ENCODE measurements around the gene PYGB.
A peak's percentile ranks its signal among the peaks of the same experiment; 100 is the strongest.
"Not testable (repeated sequence)": the region's sequence is repeated elsewhere in the genome, so short reads cannot be mapped to it uniquely, and the experiment has no call there.

PYGB gene

DNA sequence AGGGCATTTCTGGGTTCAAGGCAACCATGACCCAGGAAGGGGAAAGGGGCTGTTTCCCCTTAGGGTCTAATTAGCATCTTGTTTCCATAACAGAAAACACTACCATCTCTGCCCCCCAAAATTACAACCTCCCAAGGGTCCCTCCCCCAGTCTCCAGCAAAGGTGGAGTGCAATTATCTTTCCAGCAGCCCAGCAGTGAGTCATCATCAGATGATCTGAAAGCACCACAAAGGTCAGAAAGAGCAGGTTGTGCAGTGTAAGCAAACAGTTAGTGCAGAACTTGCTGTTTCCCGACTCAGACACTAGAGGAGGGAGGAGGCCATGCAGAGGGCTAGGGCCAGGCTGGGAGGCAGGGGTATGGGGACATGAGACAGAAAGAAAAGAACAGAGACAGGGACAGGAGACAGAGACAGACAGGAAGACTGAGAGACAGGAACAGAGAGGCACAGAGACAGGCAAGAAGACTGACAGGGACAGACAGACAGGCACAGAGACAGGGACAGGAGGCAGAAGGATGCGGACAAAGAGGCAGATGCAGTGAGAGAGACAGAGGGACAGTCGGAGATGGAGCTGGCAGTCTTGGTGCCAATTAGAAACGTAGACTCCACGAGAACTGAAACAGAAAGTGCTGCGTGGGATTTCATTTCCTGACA, 62.5 kb downstream of the PYGB start:
- DNase-seq (ENCODE audit: low spot score), result no peak
- H3K4ac ChIP-seq (ENCODE audit: low read length), result no peak overlapping the region
- H3K14ac ChIP-seq (ENCODE audit: low read length), result no peak overlapping the region
- H3K9ac ChIP-seq (ENCODE audit: low read depth, low read length, poor library complexity), result no peak overlapping the region
- H3K18ac ChIP-seq (ENCODE audit: low read length), result peak overlapping the region; percentile 35
- H4K8ac ChIP-seq (ENCODE audit: low read depth, low read length), result no peak overlapping the region
- H3K79me1 ChIP-seq (ENCODE audit: low read depth, low read length), result no peaks in the 10 kb centered on the region
- H2AFZ ChIP-seq (ENCODE audit: low read length), result no peak overlapping the region
- no peak overlapping the region for H2BK15ac ChIP-seq (ENCODE audit: low read length)
- H4K91ac ChIP-seq (ENCODE audit: low read depth, low read length, poor library complexity), result no peak overlapping the region
- no CpG with 5 or more reads among the region's 6 CpGs for WGBS, 2 donors (ENCODE audit: extremely low coverage in 2 of 2, insufficient read length in 2 of 2, insufficient replicate concordance in 1 of 2)
- H3K4me1 ChIP-seq (ENCODE audit: control insufficient read depth in 2 of 2, insufficient read depth in 1 of 2, low read depth in 1 of 2, low read length in 2 of 2), result peaks cover 10 to 15% of the 10 kb centered on the region in 2 donors
- no peak overlapping the region for H2BK12ac ChIP-seq (ENCODE audit: low read length)
- H2AK5ac ChIP-seq (ENCODE audit: low read depth, low read length), result no peak overlapping the region
- no peak overlapping the region for H3K23ac ChIP-seq (ENCODE audit: low read depth, low read length, poor library complexity)
- no peak overlapping the region for H2BK120ac ChIP-seq (ENCODE audit: low read depth, low read length)
- peaks cover 0 to 2% of the 10 kb centered on the region in 2 donors for H3K9me3 ChIP-seq (replicated peaks in 1 of 2; ENCODE audit: control insufficient read depth in 2 of 2, insufficient read depth in 1 of 2, low read depth in 1 of 2, low read length in 2 of 2)
- no peak overlapping the region for H3K4me3 ChIP-seq (ENCODE audit: low read length in 2 of 2)
- H3K36me3 ChIP-seq (replicated peaks in 1 of 2; ENCODE audit: control insufficient read depth in 2 of 2, insufficient read depth in 2 of 2, low read length in 2 of 2), result peaks cover 8 to 27% of the 10 kb centered on the region in 2 donors
- H3K27ac ChIP-seq (replicated peaks; ENCODE audit: low read length), result no peak overlapping the region
- H3K4me2 ChIP-seq (ENCODE audit: insufficient read depth, low read length, poor library complexity, severe bottlenecking), result no peak overlapping the region
- H3K27me3 ChIP-seq (ENCODE audit: control insufficient read depth in 3 of 3, insufficient read depth in 3 of 3, low read depth in 1 of 3, low read length in 3 of 3), result no peaks in the 10 kb centered on the region
- H2BK5ac ChIP-seq (ENCODE audit: low read length), result no peak overlapping the region

DNA sequence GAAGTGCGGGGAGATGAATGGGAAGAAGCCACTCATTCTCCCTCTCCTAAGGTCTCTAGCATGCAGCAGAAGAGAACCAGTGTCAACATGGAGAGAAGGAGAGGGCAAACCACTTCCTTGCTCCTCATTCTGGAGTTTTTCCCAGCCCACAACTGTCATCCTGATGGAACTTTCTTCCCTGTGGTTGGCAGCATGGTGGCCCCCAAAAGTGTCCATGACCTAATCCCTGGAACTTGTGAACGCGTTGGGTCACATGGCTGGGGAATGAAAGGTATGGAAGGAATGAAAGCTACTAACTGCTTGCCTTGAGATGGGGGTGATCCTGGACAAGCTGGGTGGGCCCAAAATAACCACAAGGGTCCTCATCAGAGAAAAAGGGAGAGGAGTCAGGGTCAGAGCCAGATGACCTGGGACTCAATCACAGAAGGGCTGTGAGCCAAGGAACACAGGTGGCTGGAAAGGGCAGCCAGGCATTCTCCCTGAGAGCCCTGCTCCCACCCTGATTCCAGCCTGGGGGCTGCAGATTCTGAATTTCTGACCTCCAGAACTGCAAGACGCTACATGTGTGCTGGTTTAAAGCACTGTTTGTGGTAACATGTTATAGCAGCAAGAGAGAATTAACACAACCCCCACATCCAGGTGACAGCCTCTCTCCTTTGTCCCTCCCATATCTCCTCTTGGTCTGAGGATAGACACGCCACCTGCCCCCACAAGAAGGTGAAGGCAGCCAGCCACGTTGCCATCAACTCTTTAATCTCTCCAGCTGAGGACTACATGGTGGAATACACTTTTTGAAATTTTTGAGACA, 63.2 kb downstream of the PYGB start:
- Histone ChIP-seq H3K23ac (ENCODE audit: low read depth, low read length, poor library complexity) (no peak overlapping the region), H2BK120ac (ENCODE audit: low read depth, low read length) (no peak overlapping the region), H3K36me3 (replicated peaks in 1 of 2; ENCODE audit: control insufficient read depth in 2 of 2, insufficient read depth in 2 of 2, low read length in 2 of 2) (peaks cover 8 to 29% of the 10 kb centered on the region in 2 donors), H2BK5ac (ENCODE audit: low read length) (no peak overlapping the region), H3K27ac (replicated peaks; ENCODE audit: low read length) (no peak overlapping the region), H2AK5ac (ENCODE audit: low read depth, low read length) (no peak overlapping the region), H3K4me1 (ENCODE audit: control insufficient read depth in 2 of 2, insufficient read depth in 1 of 2, low read depth in 1 of 2, low read length in 2 of 2) (peaks cover 10 to 15% of the 10 kb centered on the region in 2 donors), H3K4me2 (ENCODE audit: insufficient read depth, low read length, poor library complexity, severe bottlenecking) (no peak overlapping the region), H2BK12ac (ENCODE audit: low read length) (no peak overlapping the region), H3K9me3 (replicated peaks in 1 of 2; ENCODE audit: control insufficient read depth in 2 of 2, insufficient read depth in 1 of 2, low read depth in 1 of 2, low read length in 2 of 2) (peaks cover 0 to 2% of the 10 kb centered on the region in 2 donors), H4K91ac (ENCODE audit: low read depth, low read length, poor library complexity) (no peak overlapping the region), H2BK15ac (ENCODE audit: low read length) (no peak overlapping the region), H3K27me3 (ENCODE audit: control insufficient read depth in 3 of 3, insufficient read depth in 3 of 3, low read depth in 1 of 3, low read length in 3 of 3) (no peaks in the 10 kb centered on the region), H3K18ac (ENCODE audit: low read length) (no peak overlapping the region), H3K4me3 (ENCODE audit: low read length in 2 of 2) (no peak overlapping the region), H3K4ac (ENCODE audit: low read length) (no peak overlapping the region), H3K9ac (ENCODE audit: low read depth, low read length, poor library complexity) (no peak overlapping the region), H3K14ac (ENCODE audit: low read length) (no peak overlapping the region), H4K8ac (ENCODE audit: low read depth, low read length) (no peak overlapping the region), H3K79me1 (ENCODE audit: low read depth, low read length) (no peaks in the 10 kb centered on the region), H2AFZ (ENCODE audit: low read length) (no peak overlapping the region)
- no CpG with 5 or more reads among the region's 6 CpGs for WGBS, 2 donors (ENCODE audit: extremely low coverage in 2 of 2, insufficient read length in 2 of 2, insufficient replicate concordance in 1 of 2)
- no peak for DNase-seq (ENCODE audit: low spot score)

DNA sequence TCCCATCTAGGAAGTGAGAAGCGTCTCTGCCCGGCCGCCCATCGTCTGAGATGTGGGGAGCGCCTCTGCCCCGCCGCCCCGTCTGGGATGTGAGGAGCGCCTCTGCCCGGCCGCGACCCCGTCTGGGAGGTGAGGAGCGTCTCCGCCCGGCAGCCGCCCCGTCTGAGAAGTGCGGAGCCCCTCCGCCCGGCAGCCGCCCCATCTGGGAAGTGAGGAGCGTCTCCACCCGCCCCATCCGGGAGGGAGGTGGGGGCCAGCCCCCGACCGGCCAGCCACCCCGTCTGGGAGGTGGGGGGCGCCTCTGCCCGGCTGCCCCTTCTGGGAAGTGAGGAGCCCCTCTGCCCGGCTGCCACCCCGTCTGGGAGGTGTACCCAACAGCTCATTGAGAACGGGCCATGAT, 64.8 kb downstream of the PYGB start:
- H3K36me3 ChIP-seq (replicated peaks in 1 of 2; ENCODE audit: control insufficient read depth in 2 of 2, insufficient read depth in 2 of 2, low read length in 2 of 2), result peaks cover 11 to 34% of the 10 kb centered on the region in 2 donors
- H3K14ac ChIP-seq (ENCODE audit: low read length); DNase-seq (ENCODE audit: low spot score); H2BK15ac ChIP-seq (ENCODE audit: low read length); H2AK5ac ChIP-seq (ENCODE audit: low read depth, low read length); H2AFZ ChIP-seq (ENCODE audit: low read length); H3K27me3 ChIP-seq (ENCODE audit: control insufficient read depth in 3 of 3, insufficient read depth in 3 of 3, low read depth in 1 of 3, low read length in 3 of 3); H4K8ac ChIP-seq (ENCODE audit: low read depth, low read length); H2BK5ac ChIP-seq (ENCODE audit: low read length); H4K91ac ChIP-seq (ENCODE audit: low read depth, low read length, poor library complexity); H2BK12ac ChIP-seq (ENCODE audit: low read length); H3K18ac ChIP-seq (ENCODE audit: low read length); H3K27ac ChIP-seq (replicated peaks; ENCODE audit: low read length); H3K4me2 ChIP-seq (ENCODE audit: insufficient read depth, low read length, poor library complexity, severe bottlenecking); H3K23ac ChIP-seq (ENCODE audit: low read depth, low read length, poor library complexity); H3K9me3 ChIP-seq (replicated peaks in 1 of 2; ENCODE audit: control insufficient read depth in 2 of 2, insufficient read depth in 1 of 2, low read depth in 1 of 2, low read length in 2 of 2); H2BK120ac ChIP-seq (ENCODE audit: low read depth, low read length); H3K79me1 ChIP-seq (ENCODE audit: low read depth, low read length); H3K4me3 ChIP-seq (ENCODE audit: low read length in 2 of 2); H3K4ac ChIP-seq (ENCODE audit: low read length); H3K9ac ChIP-seq (ENCODE audit: low read depth, low read length, poor library complexity): not testable (repeated sequence)
- no CpG with 5 or more reads among the region's 33 CpGs for WGBS, 2 donors (ENCODE audit: extremely low coverage in 2 of 2, insufficient read length in 2 of 2, insufficient replicate concordance in 1 of 2)
- H3K4me1 ChIP-seq (ENCODE audit: control insufficient read depth in 2 of 2, insufficient read depth in 1 of 2, low read depth in 1 of 2, low read length in 2 of 2), result peaks cover 10 to 16% of the 10 kb centered on the region in 2 donors

DNA sequence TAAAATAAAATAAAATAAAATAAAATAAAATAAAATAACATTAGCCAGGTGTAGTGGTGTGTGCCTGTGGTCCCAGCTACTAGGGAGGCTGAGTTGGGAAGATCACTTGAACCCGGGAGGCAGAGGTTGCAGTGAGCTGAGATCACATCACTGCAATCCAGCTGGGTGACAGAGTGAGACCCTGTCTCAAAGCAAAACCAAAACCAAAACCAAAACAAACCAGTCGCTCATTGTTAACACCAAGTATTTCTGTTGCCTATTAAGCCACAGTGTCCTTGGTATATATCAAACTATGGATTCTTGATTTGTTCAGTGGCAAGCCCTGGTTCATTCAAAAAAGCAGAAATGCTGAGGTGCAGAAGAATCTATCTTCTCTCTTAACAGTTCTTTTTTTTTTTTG, 65.7 kb downstream of the PYGB start:
- Histone ChIP-seq H3K9me3 (replicated peaks in 1 of 2; ENCODE audit: control insufficient read depth in 2 of 2, insufficient read depth in 1 of 2, low read depth in 1 of 2, low read length in 2 of 2) (peaks cover 0 to 2% of the 10 kb centered on the region in 2 donors), H3K27ac (replicated peaks; ENCODE audit: low read length) (no peak overlapping the region), H2BK120ac (ENCODE audit: low read depth, low read length) (no peak overlapping the region)

More for the DNA sequence above, 65.7 kb downstream of the PYGB start:
- H3K4me3 ChIP-seq (ENCODE audit: low read length in 2 of 2), result no peak overlapping the region
- H2AFZ ChIP-seq (ENCODE audit: low read length), result no peak overlapping the region
- no peak overlapping the region for H3K4me2 ChIP-seq (ENCODE audit: insufficient read depth, low read length, poor library complexity, severe bottlenecking)
- H2AK5ac ChIP-seq (ENCODE audit: low read depth, low read length), result no peak overlapping the region
- no peak overlapping the region for H4K91ac ChIP-seq (ENCODE audit: low read depth, low read length, poor library complexity)
- H3K79me1 ChIP-seq (ENCODE audit: low read depth, low read length), result no peaks in the 10 kb centered on the region
- H2BK15ac ChIP-seq (ENCODE audit: low read length), result no peak overlapping the region
- no peaks in the 10 kb centered on the region for H3K27me3 ChIP-seq (ENCODE audit: control insufficient read depth in 3 of 3, insufficient read depth in 3 of 3, low read depth in 1 of 3, low read length in 3 of 3)
- H3K9ac ChIP-seq (ENCODE audit: low read depth, low read length, poor library complexity), result no peak overlapping the region
- H3K4ac ChIP-seq (ENCODE audit: low read length), result no peak overlapping the region
- no peak overlapping the region for H3K18ac ChIP-seq (ENCODE audit: low read length)
- no CpG with 5 or more reads among the region's 2 CpGs for WGBS, 2 donors (ENCODE audit: extremely low coverage in 2 of 2, insufficient read length in 2 of 2, insufficient replicate concordance in 1 of 2)
- no peak overlapping the region for H2BK12ac ChIP-seq (ENCODE audit: low read length)
- H3K36me3 ChIP-seq (replicated peaks in 1 of 2; ENCODE audit: control insufficient read depth in 2 of 2, insufficient read depth in 2 of 2, low read length in 2 of 2), result peaks cover 10 to 26% of the 10 kb centered on the region in 2 donors
- H3K14ac ChIP-seq (ENCODE audit: low read length), result no peak overlapping the region
- H3K4me1 ChIP-seq (ENCODE audit: control insufficient read depth in 2 of 2, insufficient read depth in 1 of 2, low read depth in 1 of 2, low read length in 2 of 2), result peaks cover 10 to 17% of the 10 kb centered on the region in 2 donors
- no peak overlapping the region for H3K23ac ChIP-seq (ENCODE audit: low read depth, low read length, poor library complexity)
- H2BK5ac ChIP-seq (ENCODE audit: low read length), result no peak overlapping the region
- no peak for DNase-seq (ENCODE audit: low spot score)
- H4K8ac ChIP-seq (ENCODE audit: low read depth, low read length), result no peak overlapping the region

All from neuronal stem cell (in vitro differentiated cells).